HG02852 (cell line): ENCODE data around the gene PACS1.
"Not testable (repeated sequence)": the region's sequence is repeated elsewhere in the genome, so short reads cannot be mapped to it uniquely, and the experiment has no call there.

Experiments used
- ATAC-seq: cut with Tn5 transposase; IDR thresholded peaks from one replicate; pipeline ENCODE4 v1.9.1; 2021; ENCODE audit warnings: mild to moderate bottlenecking, moderate library complexity; ENCODE audit not compliant: unreplicated experiment

PACS1 gene

GRCh38 chr11:66106786-66107599 is 36.9 kb downstream of the PACS1 start:
- no peak for ATAC-seq

- ATAC-seq: no peak
Measured at GRCh38 chr11:66107600-66108510, 37.8 kb downstream of the PACS1 start.

- no peak for ATAC-seq
Measured at GRCh38 chr11:66109294-66109693, 39.2 kb downstream of the PACS1 start.

- no peak for ATAC-seq
Measured at GRCh38 chr11:66111158-66111557, 41.1 kb downstream of the PACS1 start.

- ATAC-seq: no peak
Measured at GRCh38 chr11:66112041-66112491, 42.0 kb downstream of the PACS1 start.

- no peak for ATAC-seq
Measured at GRCh38 chr11:66112601-66113499, 42.8 kb downstream of the PACS1 start.

- not testable (repeated sequence) for ATAC-seq
Measured at GRCh38 chr11:66114957-66115356, 44.9 kb downstream of the PACS1 start.

- ATAC-seq: peak; percentile 61
Measured at GRCh38 chr11:66115638-66116301, 45.7 kb downstream of the PACS1 start.

- ATAC-seq: no peak
Measured at GRCh38 chr11:66116576-66117361, 46.7 kb downstream of the PACS1 start.

- no peak for ATAC-seq
Measured at GRCh38 chr11:66118847-66119246, 48.8 kb downstream of the PACS1 start.

- no peak for ATAC-seq
Measured at GRCh38 chr11:66119348-66120133, 49.5 kb downstream of the PACS1 start.

- ATAC-seq: no peak
Measured at GRCh38 chr11:66121466-66121865, 51.4 kb downstream of the PACS1 start.

GRCh38 chr11:66123902-66124301 is 53.8 kb downstream of the PACS1 start:
- no peak for ATAC-seq

- no peak for ATAC-seq
Measured at GRCh38 chr11:66124564-66124963, 54.5 kb downstream of the PACS1 start.

GRCh38 chr11:66126064-66126463 is 56.0 kb downstream of the PACS1 start:
- ATAC-seq: no peak

- ATAC-seq: peak; percentile 62
Measured at GRCh38 chr11:66126808-66127555, 56.9 kb downstream of the PACS1 start.

GRCh38 chr11:66130978-66131377 is 60.9 kb downstream of the PACS1 start:
- ATAC-seq: no peak
